Right cardiac atrium (tissue), 5 donors: ENCODE results near the gene ANKRD12. TPM values are rescaled to one million over a fixed set of nuclear protein-coding genes. Genes with fewer than 3 reads are reported as not detected.

Experiments
- ATAC-seq, 2 donors: fragments of 200-7000 bp; cut with Tn5 transposase; one replicate each; pipeline versions ENCODE4 v1.8.0 to v1.9.1; 2020; ENCODE audit warnings: moderate library complexity in 2 of 2, mild to moderate bottlenecking in 1 of 2
- DNase-seq, 3 donors: peaks; one replicate each; pipeline ENCODE4 v3.0.0-alpha.2; 2020
- H3K27ac ChIP-seq: one replicate; pipeline ENCODE4 v1.5.1; 2013; ENCODE audit warnings: mild to moderate bottlenecking, low read length, control low read depth, moderate library complexity
- H3K27me3 ChIP-seq: one replicate; pipeline ENCODE4 v1.6.1; 2013; ENCODE audit not compliant: control insufficient read depth, insufficient read depth
- H3K4me1 ChIP-seq: one replicate; pipeline ENCODE4 v1.6.1; 2013; ENCODE audit warnings: low read length; ENCODE audit not compliant: control insufficient read depth, insufficient read depth
- H3K4me3 ChIP-seq: one replicate; pipeline ENCODE4 v1.5.1; 2013; ENCODE audit warnings: low read length, control low read depth
- H3K9me3 ChIP-seq: one replicate; pipeline ENCODE4 v1.6.1; 2013; ENCODE audit warnings: low read length; ENCODE audit not compliant: control insufficient read depth
- WGBS: extraction: QIAGEN DNeasy Blood & Tissue Kit; methylation state at CpG from one replicate; pipeline ENCODE4 v1.1.7; 2013; 5-methylcytosine and 5-hydroxymethylcytosine counted together
- intact Hi-C, 4 donors: fragments of 100-400 bp; cut with DNase I; formaldehyde crosslinking; loops; one replicate each; pipeline versions ENCODE4 v1.11.0 to v1.14.0; 2022 to 2023
- polyA plus RNA-seq: library from polyadenylated mRNA; stranded (reverse); fragments of 200-250 nt; gene quantifications from one replicate; pipeline ENCODE4 v1.2.3, GENCODE V29; 2013
- total RNA-seq, 4 donors: library from RNA; stranded (reverse); fragmentation: NEBNext Ultra II Directional; extraction: Animal tissue kit (Norgen Biotek cat#: 25700); gene quantifications; one replicate each; pipeline ENCODE4 v1.2.1, GENCODE V29; 2021
- donor health status: healthy with polysubstance abuse.
- donor health status: DM: no; HTN: yes; CAD: no.
- donor health status: DM: no; HTN: no; CAD: no.
- donor health status: DM: no; HTN: yes; CAD: no; lungs with severe emphysema.
- donor health status: DM: yes; HTN: yes; CAD: no.

The ANKRD12 gene
- total and polyA plus RNA-seq, 5 donors: 7.3 to 59.6 (median 50.3) TPM

GRCh38 chr18:9293948-9294347 lies 157.4 kb downstream of the ANKRD12 start:
- ATAC-seq (no peak), DNase-seq (no peak)
- WGBS: 82% methylated on average over 1 of the region's 1 CpG
- Histone ChIP-seq H3K4me1 (no peaks in the 10 kb centered on the region), H3K27ac (no peak overlapping the region), H3K9me3 (no peaks in the 10 kb centered on the region), H3K4me3 (no peak overlapping the region), H3K27me3 (no peaks in the 10 kb centered on the region)
- intact Hi-C loops: no loop called here

- Histone ChIP-seq H3K27me3 (no peaks in the 10 kb centered on the region), H3K4me1 (no peaks in the 10 kb centered on the region), H3K27ac (no peak overlapping the region), H3K4me3 (no peak overlapping the region), H3K9me3 (no peaks in the 10 kb centered on the region)
- 93% methylated on average over 15 of the region's 15 CpGs for WGBS
- no peak for DNase-seq
- intact Hi-C loops: no loop called here
- ATAC-seq: no peak
Measured at GRCh38 chr18:9296233-9297006, 159.8 kb downstream of the ANKRD12 start.

GRCh38 chr18:9297007-9297393 lies 160.4 kb downstream of the ANKRD12 start:
- Histone ChIP-seq H3K4me1 (no peaks in the 10 kb centered on the region), H3K27ac (no peak overlapping the region), H3K27me3 (no peaks in the 10 kb centered on the region), H3K9me3 (no peaks in the 10 kb centered on the region), H3K4me3 (no peak overlapping the region)
- intact Hi-C loops: no loop called here
- DNase-seq (peak in 1 of 3 donors; percentile 47), ATAC-seq (no peak)
- WGBS: 94% methylated on average over 24 of the region's 24 CpGs

- peaks cover 2% of the 10 kb centered on the region for H3K9me3 ChIP-seq
- no peaks in the 10 kb centered on the region for H3K27me3 ChIP-seq
- intact Hi-C loops: no loop called here
- no peaks in the 10 kb centered on the region for H3K4me1 ChIP-seq
- ATAC-seq (no peak), DNase-seq (no peak)
- H3K27ac ChIP-seq: no peak overlapping the region
- H3K4me3 ChIP-seq: no peak overlapping the region
- 94% methylated on average over 6 of the region's 6 CpGs for WGBS
Measured at GRCh38 chr18:9304388-9305070, 167.9 kb downstream of the ANKRD12 start.

GRCh38 chr18:9319333-9319732 lies 182.8 kb downstream of the ANKRD12 start:
- Histone ChIP-seq H3K27ac (no peak overlapping the region), H3K27me3 (no peaks in the 10 kb centered on the region), H3K4me3 (no peak overlapping the region), H3K4me1 (no peaks in the 10 kb centered on the region), H3K9me3 (no peaks in the 10 kb centered on the region)
- DNase-seq (no peak), ATAC-seq (no peak)
- WGBS: 53% methylated on average over 1 of the region's 1 CpG
- intact Hi-C loops: no loop called here

GRCh38 chr18:9321017-9321452 lies 184.5 kb downstream of the ANKRD12 start:
- no peak overlapping the region for H3K4me3 ChIP-seq
- H3K27me3 ChIP-seq: no peaks in the 10 kb centered on the region
- H3K4me1 ChIP-seq: no peaks in the 10 kb centered on the region
- DNase-seq (no peak), ATAC-seq (no peak)
- intact Hi-C loops: no loop called here
- H3K9me3 ChIP-seq: no peaks in the 10 kb centered on the region
- no peak overlapping the region for H3K27ac ChIP-seq
- WGBS: 48% methylated on average over 4 of the region's 4 CpGs

GRCh38 chr18:9321736-9322135 lies 185.2 kb downstream of the ANKRD12 start:
- WGBS: 63% methylated on average over 4 of the region's 4 CpGs
- ATAC-seq (no peak), DNase-seq (no peak)
- no peaks in the 10 kb centered on the region for H3K27me3 ChIP-seq
- no peaks in the 10 kb centered on the region for H3K4me1 ChIP-seq
- intact Hi-C loops: no loop called here
- H3K4me3 ChIP-seq: no peak overlapping the region
- H3K9me3 ChIP-seq: no peaks in the 10 kb centered on the region
- no peak overlapping the region for H3K27ac ChIP-seq

GRCh38 chr18:9322744-9323143 lies 186.2 kb downstream of the ANKRD12 start:
- ATAC-seq (no peak), DNase-seq (no peak)
- no peaks in the 10 kb centered on the region for H3K9me3 ChIP-seq
- H3K4me3 ChIP-seq: no peak overlapping the region
- 78% methylated on average over 2 of the region's 2 CpGs for WGBS
- intact Hi-C loops: no loop called here
- H3K27me3 ChIP-seq: no peaks in the 10 kb centered on the region
- H3K4me1 ChIP-seq: no peaks in the 10 kb centered on the region
- no peak overlapping the region for H3K27ac ChIP-seq

- 52% methylated on average over 3 of the region's 3 CpGs for WGBS
- Histone ChIP-seq H3K27ac (no peak overlapping the region), H3K9me3 (no peaks in the 10 kb centered on the region), H3K4me1 (no peaks in the 10 kb centered on the region), H3K4me3 (no peak overlapping the region), H3K27me3 (no peaks in the 10 kb centered on the region)
- intact Hi-C loops: no loop called here
- no peak for DNase-seq
- no peak for ATAC-seq
Measured at GRCh38 chr18:9323750-9324445, 187.3 kb downstream of the ANKRD12 start.

- intact Hi-C loops: no loop called here
- no peaks in the 10 kb centered on the region for H3K27me3 ChIP-seq
- H3K4me1 ChIP-seq: no peaks in the 10 kb centered on the region
- no peak for DNase-seq
- no peaks in the 10 kb centered on the region for H3K9me3 ChIP-seq
- H3K27ac ChIP-seq: no peak overlapping the region
- 27% methylated on average over 2 of the region's 2 CpGs for WGBS
- no peak for ATAC-seq
- no peak overlapping the region for H3K4me3 ChIP-seq
Measured at GRCh38 chr18:9325716-9326115, 189.1 kb downstream of the ANKRD12 start.

- DNase-seq: no peak
- Histone ChIP-seq H3K27ac (no peak overlapping the region), H3K4me3 (no peak overlapping the region), H3K9me3 (no peaks in the 10 kb centered on the region), H3K4me1 (no peaks in the 10 kb centered on the region), H3K27me3 (no peaks in the 10 kb centered on the region)
- no peak for ATAC-seq
- WGBS: 44% methylated on average over 2 of the region's 2 CpGs
- intact Hi-C loops: no loop called here
Measured at GRCh38 chr18:9328776-9329175, 192.2 kb downstream of the ANKRD12 start.
